Endothelial cell of umbilical vein (primary cell): ENCODE data around the gene UQCC2. TPM values are rescaled to one million over a fixed set of nuclear protein-coding genes. Genes with fewer than 3 reads are reported as not detected.

Experiments
- BruUV-seq: library from RNA; stranded (reverse); fragments of 400-500 nt; replicated peaks from 2 replicates; lab custom pipeline; 2021; lab: Mats Ljungman, UMichigan
- CTCF ChIA-PET: fragments of 300-600, 350-600 bp; sonication (Branson Sonifier 250); formaldehyde crosslinking; loops from one replicate; lab custom pipeline; 2021; ENCODE audit warnings: antibody characterized with exemption, inconsistent platforms; lab: Charles Lee
- POLR2A ChIA-PET: fragments of 300-600, 350-600 bp; sonication (Branson Sonifier 250); formaldehyde crosslinking; loops from one replicate; lab custom pipeline; 2021; ENCODE audit warnings: antibody characterized with exemption, inconsistent platforms; lab: Charles Lee
- DNase-seq: peaks from one replicate; pipeline ENCODE4 v3.0.0-alpha.2; 2011; ENCODE audit warnings: low read depth, low spot score
- FAIRE-seq: peaks from 2 replicates; lab custom pipeline; 2011; peaks lifted over from hg19 to GRCh38; lab: Jason Lieb, UNC
- H2AFZ ChIP-seq: 2 replicates; pipeline ENCODE4 v1.6.0; 2012; ENCODE audit warnings: low read depth, low read length, control low read depth, inconsistent platforms
- H3K27ac ChIP-seq: 2 replicates; pipeline ENCODE4 v1.5.1; 2011; ENCODE audit warnings: low read depth, mild to moderate bottlenecking, control low read depth, low read length, moderate library complexity; ENCODE audit not compliant: insufficient read depth
- H3K27me3 ChIP-seq, 2 experiments: 2 replicates each; pipeline versions ENCODE4 v1.6.0 to v1.6.1; 2011; ENCODE audit warnings: low read length in 2 of 2, mixed read lengths in 1 of 2; ENCODE audit not compliant: control insufficient read depth in 2 of 2, insufficient read depth in 2 of 2
- H3K36me3 ChIP-seq, 2 experiments: 2 replicates in 1 of 2; 3 replicates in 1 of 2; pipeline ENCODE4 v1.5.1; 2011; ENCODE audit warnings: low read length in 2 of 2, mild to moderate bottlenecking in 1 of 2, moderate library complexity in 1 of 2; ENCODE audit not compliant: control insufficient read depth in 2 of 2, insufficient read depth in 2 of 2; ENCODE audit errors: extremely low read depth in 1 of 2
- H3K4me1 ChIP-seq: 3 replicates; pipeline ENCODE4 v1.5.1; 2011; ENCODE audit warnings: mild to moderate bottlenecking, low read length; ENCODE audit not compliant: control insufficient read depth, insufficient read depth; ENCODE audit errors: extremely low read depth
- H3K4me2 ChIP-seq: 2 replicates; pipeline ENCODE4 v1.6.1; 2011; ENCODE audit warnings: low read length, control low read depth, mixed read lengths; ENCODE audit not compliant: insufficient read depth
- H3K4me3 ChIP-seq, 3 experiments: fragments of 200-600 bp in 1 of 3; sonication (generic), shearing (Covaris generic) in 1 of 3; replicated peaks in 1 of 3; 2 replicates each; pipeline ENCODE4 v1.5.1; 2011 to 2016; ENCODE audit warnings: control low read depth in 3 of 3, low read length in 3 of 3, mild to moderate bottlenecking in 2 of 3, inconsistent platforms in 1 of 3, low read depth in 1 of 3, moderate library complexity in 1 of 3; ENCODE audit not compliant: insufficient read depth in 1 of 3
- H3K79me2 ChIP-seq: 2 replicates; pipeline ENCODE4 v1.6.0; 2012; ENCODE audit warnings: low read length, inconsistent platforms; ENCODE audit not compliant: control insufficient read depth, insufficient read depth
- H3K9ac ChIP-seq: replicated peaks from 2 replicates; pipeline ENCODE3; 2011; ENCODE audit warnings: low read length, control low read depth; ENCODE audit not compliant: insufficient read depth; ENCODE audit errors: extremely low read depth
- H3K9me1 ChIP-seq: replicated peaks from 3 replicates; pipeline ENCODE4 v1.6.0; 2011; ENCODE audit warnings: mild to moderate bottlenecking, low read length; ENCODE audit not compliant: control insufficient read depth, insufficient read depth; ENCODE audit errors: extremely low read depth
- H3K9me3 ChIP-seq: replicated peaks from 2 replicates; pipeline ENCODE4 v1.5.1; 2012; ENCODE audit warnings: low read length, inconsistent platforms; ENCODE audit not compliant: control insufficient read depth, insufficient read depth
- H4K20me1 ChIP-seq: replicated peaks from 2 replicates; pipeline ENCODE3; 2011; ENCODE audit warnings: mild to moderate bottlenecking, low read length; ENCODE audit not compliant: control insufficient read depth, insufficient read depth; ENCODE audit errors: extremely low read depth
- CTCF ChIP-seq, 2 donors: IDR thresholded peaks; 1 replicate in 1 of 2; 2 replicates in 1 of 2; pipeline ENCODE4 v1.5.1; 2011; ENCODE audit warnings: low read length in 2 of 2, mild to moderate bottlenecking in 2 of 2, moderate library complexity in 2 of 2, control low read depth in 1 of 2, inconsistent platforms in 1 of 2, low read depth in 1 of 2; ENCODE audit not compliant: insufficient read depth in 1 of 2; ENCODE audit errors: extremely low read depth in 1 of 2
- EZH2 ChIP-seq: IDR thresholded peaks from 2 replicates; pipeline ENCODE4 v1.6.1; 2012; ENCODE audit warnings: borderline replicate concordance, low read depth, mild to moderate bottlenecking, moderate library complexity, low read length, inconsistent platforms; ENCODE audit not compliant: severe bottlenecking
- FOS ChIP-seq: IDR thresholded peaks from 2 replicates; pipeline ENCODE4 v1.6.1; 2011; ENCODE audit warnings: mild to moderate bottlenecking, low read length, moderate library complexity, borderline replicate concordance; ENCODE audit not compliant: insufficient read depth
- GATA2 ChIP-seq: IDR thresholded peaks from 2 replicates; pipeline ENCODE4 v1.7.0; 2011; ENCODE audit warnings: low read depth, mild to moderate bottlenecking, moderate library complexity, mixed read lengths, low read length; ENCODE audit not compliant: insufficient read length, insufficient read depth
- JUN ChIP-seq: IDR thresholded peaks from 2 replicates; pipeline ENCODE4 v1.6.1; 2011; ENCODE audit warnings: borderline replicate concordance, low read depth; ENCODE audit not compliant: insufficient read length, insufficient read depth
- MAX ChIP-seq: IDR thresholded peaks from 2 replicates; pipeline ENCODE4 v1.6.1; 2011; ENCODE audit not compliant: insufficient read depth, insufficient read length
- MYC ChIP-seq: IDR thresholded peaks from one replicate; pipeline ENCODE4 v1.6.1; 2011; ENCODE audit warnings: mild to moderate bottlenecking, low read depth, low read length
- POLR2A ChIP-seq: IDR thresholded peaks from 2 replicates; pipeline ENCODE4 v1.6.1; 2012; ENCODE audit warnings: low read depth, mild to moderate bottlenecking, control low read depth, low read length
- POLR2AphosphoS5 ChIP-seq: IDR thresholded peaks from 2 replicates; pipeline ENCODE4 v1.6.1; 2012; ENCODE audit warnings: low read depth, mild to moderate bottlenecking, control low read depth, low read length, moderate library complexity; ENCODE audit not compliant: insufficient read depth
- dilution Hi-C: fragments of 300-500 bp; cut with MboI; formaldehyde crosslinking; loops from one replicate; pipeline ENCODE4 v1.15.0; 2019; ENCODE audit warnings: low sequenced_read_pairs; ENCODE audit not compliant: extremely low pct_ligation_motif_present
- intact Hi-C: fragments of 100-400 bp; cut with micrococcal nuclease; formaldehyde crosslinking; loops from one replicate; pipeline ENCODE4 v1.10.0; 2022
- polyA plus RNA-seq, 4 experiments: library from polyadenylated mRNA; depleted of rRNA in 3 of 4; stranded (reverse) in 3 of 4; unstranded in 1 of 4; fragments of >200 nt; gene quantifications; 2 replicates each; pipeline versions ENCODE4 v1.2.1 to v1.2.3, GENCODE V29; 2011 to 2012; ENCODE audit warnings: missing spikeins in 1 of 4
- total RNA-seq: library from RNA; stranded (reverse); gene quantifications from 2 replicates; pipeline ENCODE4 v1.2.3, GENCODE V29; 2021

The UQCC2 gene
- total and polyA plus RNA-seq, 2 donors (not counting 3 experiments of a cell fraction or from before 2014, with no cell fraction given): 46.3 to 95.3 TPM

GRCh38 chr6:33692078-33692759, 19.3 kb downstream of the UQCC2 start:
- FAIRE-seq: no peak
- no peaks in the 10 kb centered on the region for H3K9me3 ChIP-seq
- H3K4me1 ChIP-seq: peaks cover 48% of the 10 kb centered on the region
- no peak overlapping the region for H2AFZ ChIP-seq
- ChIA-PET POLR2A (no interaction called here), CTCF (interaction anchor here (1.1 to 5.9 kb wide), 2 partner anchors 8 to 102 kb away, joined by 7 to 47 read pairs; no protein-coding TSS in a partner anchor)
- H3K9ac ChIP-seq: no peak overlapping the region
- dilution Hi-C loops (no loop called here), intact Hi-C loops (no loop called here)
- H3K9me1 ChIP-seq: no peaks in the 10 kb centered on the region
- TF ChIP-seq EZH2 (no peak), MAX (no peak), JUN (no peak), POLR2AphosphoS5 (no peak), MYC (no peak), GATA2 (no peak), POLR2A (no peak), CTCF (IDR thresholded peaks at IDR 0.05; ENCODE audit: extremely low read depth in 1 of 2, insufficient read depth in 1 of 2, low read depth in 1 of 2, low read length in 2 of 2) (no peak), FOS (no peak)
- no peak for DNase-seq
- H3K27ac ChIP-seq: no peak overlapping the region
- peaks cover 3% of the 10 kb centered on the region for H3K79me2 ChIP-seq
- no peak overlapping the region for H3K4me2 ChIP-seq
- BruUV-seq: no TSS peak
- no peak overlapping the region for H3K4me3 ChIP-seq
- H3K27me3 ChIP-seq: no peaks in the 10 kb centered on the region
- H4K20me1 ChIP-seq: no peaks in the 10 kb centered on the region
- H3K36me3 ChIP-seq: peaks cover 0 to 36% of the 10 kb centered on the region in 2 experiments
